Panc1 (cell line): ENCODE data around the gene DLGAP1. TPM values are rescaled to one million over a fixed set of nuclear protein-coding genes. Genes with fewer than 3 reads are reported as not detected.

Source experiments
- ATAC-seq: fragments of 200-7000 bp; cut with Tn5 transposase; 2 replicates; pipeline ENCODE4 v1.9.1; 2020; ENCODE audit warnings: mild to moderate bottlenecking, moderate library complexity
- BruUV-seq: library from RNA; stranded (reverse); fragments of 400-500 nt; replicated peaks from 2 replicates; lab custom pipeline; 2021; lab: Mats Ljungman, UMichigan
- CTCF ChIA-PET: fragments of 300-600 bp; sonication (Branson Sonifier 250); formaldehyde crosslinking; loops from one replicate; lab custom pipeline; 2022; ENCODE audit warnings: antibody characterized with exemption; lab: Charles Lee
- POLR2A ChIA-PET: fragments of 300-600 bp; sonication (Branson Sonifier 250); formaldehyde crosslinking; loops from one replicate; lab custom pipeline; 2022; ENCODE audit warnings: antibody characterized with exemption; lab: Charles Lee
- DNase-seq: peaks from one replicate; pipeline ENCODE4 v3.0.0-alpha.2; 2010; ENCODE audit warnings: low read depth, low spot score
- H3K27ac ChIP-seq: 2 replicates; pipeline ENCODE4 v1.5.1; 2011; ENCODE audit warnings: mild to moderate bottlenecking, low read length, inconsistent platforms
- H3K27me3 ChIP-seq: fragments of 200-500 bp; sonication (Bioruptor generic); 2 replicates; pipeline ENCODE4 v1.6.0; 2014; ENCODE audit warnings: low read length, inconsistent platforms; ENCODE audit not compliant: control insufficient read depth, insufficient read depth
- H3K36me3 ChIP-seq: fragments of 200-500 bp; sonication (Bioruptor generic); 2 replicates; pipeline ENCODE4 v1.5.1; 2014; ENCODE audit warnings: inconsistent platforms, mild to moderate bottlenecking, low read length, moderate library complexity; ENCODE audit not compliant: control insufficient read depth, insufficient read depth
- H3K4me1 ChIP-seq: 2 replicates; pipeline ENCODE4 v1.5.1; 2011; ENCODE audit warnings: inconsistent platforms, mild to moderate bottlenecking, low read length, moderate library complexity; ENCODE audit not compliant: control insufficient read depth, insufficient read depth
- H3K4me3 ChIP-seq, 2 experiments: 2 replicates each; pipeline ENCODE4 v1.5.1; 2011 to 2012; ENCODE audit warnings: low read depth in 2 of 2, low read length in 2 of 2, mild to moderate bottlenecking in 2 of 2, inconsistent platforms in 1 of 2, moderate library complexity in 1 of 2
- H3K9me3 ChIP-seq: fragments of 200-500 bp; sonication (Bioruptor generic); 2 replicates; pipeline ENCODE4 v1.5.1; 2014; ENCODE audit warnings: low read depth, mild to moderate bottlenecking, inconsistent platforms, low read length, moderate library complexity; ENCODE audit not compliant: control insufficient read depth, insufficient read depth
- POLR2AphosphoS5 ChIP-seq: IDR thresholded peaks from 2 replicates; pipeline ENCODE4 v1.6.1; 2012; ENCODE audit warnings: mild to moderate bottlenecking, low read depth, low read length, moderate library complexity
- SIN3A ChIP-seq: IDR thresholded peaks from 2 replicates; pipeline ENCODE4 v1.6.1; 2012; ENCODE audit warnings: low read depth, mild to moderate bottlenecking, low read length, moderate library complexity, borderline replicate concordance; ENCODE audit not compliant: insufficient read depth
- TCF7L2 ChIP-seq: IDR thresholded peaks from 2 replicates; pipeline ENCODE4 v1.6.1; 2011; ENCODE audit warnings: mild to moderate bottlenecking, low read depth, low read length, inconsistent platforms
- in situ Hi-C: cut with HindIII; loops from 2 replicates; pipeline ENCODE4 v1.10.0; 2016; ENCODE audit warnings: low sequenced_read_pairs, low pct_unique_long_range_greater_than_20kb
- intact Hi-C: fragments of 100-400 bp; cut with micrococcal nuclease; formaldehyde crosslinking; loops from one replicate; pipeline ENCODE4 v1.10.0; 2022; ENCODE audit not compliant: unreplicated experiment
- total RNA-seq: library from RNA; stranded (reverse); gene quantifications from one replicate; pipeline ENCODE4 v1.2.1, GENCODE V29; 2021; ENCODE audit not compliant: unreplicated experiment
- TF ChIP-seq, protein P1 (sequence below), 2 experiments: IDR thresholded peaks; 2 replicates each; pipeline ENCODE4 v1.6.1; 2011 to 2012; ENCODE audit warnings: low read depth in 2 of 2, control low read depth in 1 of 2, low read length in 1 of 2, mild to moderate bottlenecking in 1 of 2, moderate library complexity in 1 of 2; ENCODE audit not compliant: insufficient read depth in 1 of 2
- TF ChIP-seq, protein P2 (sequence below): fragments of 450-650 bp; IDR thresholded peaks from 2 replicates; pipeline ENCODE4 v1.5.1; 2017; ENCODE audit warnings: mild to moderate bottlenecking

Gene DLGAP1
- total RNA-seq, 1 experiment from 2014 or later, result 1.8 TPM

DNA sequence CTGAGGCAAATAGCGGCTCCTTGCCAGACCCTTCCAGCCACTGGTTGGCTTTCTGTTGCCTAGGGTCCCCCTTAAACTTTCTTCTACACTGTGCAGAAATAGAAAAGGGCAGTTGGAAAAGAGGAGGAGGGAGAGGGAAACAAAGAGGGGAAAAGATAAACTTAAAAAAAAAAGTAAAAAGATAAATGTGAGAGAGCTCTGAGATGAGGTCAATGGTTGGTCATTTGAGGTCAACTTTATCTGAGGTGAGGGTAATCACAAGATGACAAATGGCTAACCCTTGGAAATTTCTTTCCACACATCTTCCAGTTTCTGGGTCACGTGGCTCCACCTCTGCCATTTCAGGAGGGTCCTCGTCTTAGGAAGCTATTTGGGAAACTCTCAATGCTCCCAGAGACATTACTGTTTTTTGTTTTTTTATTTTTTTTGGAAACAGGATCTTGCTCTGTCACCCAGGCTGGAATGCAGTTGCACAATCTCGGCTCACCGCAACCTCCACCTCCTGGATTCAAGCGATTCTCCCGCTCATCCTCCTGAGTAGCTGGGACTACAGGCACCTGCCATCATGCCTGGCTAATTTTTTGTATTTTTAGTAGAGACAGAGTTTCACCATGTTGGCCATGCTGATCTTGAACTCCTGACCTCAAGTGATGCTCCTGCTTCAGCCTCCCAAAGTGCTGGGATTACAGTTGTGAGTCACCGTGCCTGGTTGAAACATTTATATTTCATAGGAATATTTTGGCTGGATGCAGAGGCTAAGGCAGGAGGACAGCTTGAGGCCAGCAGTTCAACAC, 805.3 kb downstream of the DLGAP1 start:
- Histone ChIP-seq H3K4me1 (peaks cover 60% of the 10 kb centered on the region), H3K4me3 (no peak overlapping the region), H3K27me3 (no peaks in the 10 kb centered on the region), H3K36me3 (no peaks in the 10 kb centered on the region), H3K9me3 (no peaks in the 10 kb centered on the region), H3K27ac (peak overlapping the region; percentile 100)
- DNase-seq (no peak), ATAC-seq (no peak; the same call in 1 of the 2 replicates)
- in situ Hi-C loops (no loop called here), intact Hi-C loops (no loop called here)
- BruUV-seq, result no TSS peak
- TF ChIP-seq, protein P1, sequence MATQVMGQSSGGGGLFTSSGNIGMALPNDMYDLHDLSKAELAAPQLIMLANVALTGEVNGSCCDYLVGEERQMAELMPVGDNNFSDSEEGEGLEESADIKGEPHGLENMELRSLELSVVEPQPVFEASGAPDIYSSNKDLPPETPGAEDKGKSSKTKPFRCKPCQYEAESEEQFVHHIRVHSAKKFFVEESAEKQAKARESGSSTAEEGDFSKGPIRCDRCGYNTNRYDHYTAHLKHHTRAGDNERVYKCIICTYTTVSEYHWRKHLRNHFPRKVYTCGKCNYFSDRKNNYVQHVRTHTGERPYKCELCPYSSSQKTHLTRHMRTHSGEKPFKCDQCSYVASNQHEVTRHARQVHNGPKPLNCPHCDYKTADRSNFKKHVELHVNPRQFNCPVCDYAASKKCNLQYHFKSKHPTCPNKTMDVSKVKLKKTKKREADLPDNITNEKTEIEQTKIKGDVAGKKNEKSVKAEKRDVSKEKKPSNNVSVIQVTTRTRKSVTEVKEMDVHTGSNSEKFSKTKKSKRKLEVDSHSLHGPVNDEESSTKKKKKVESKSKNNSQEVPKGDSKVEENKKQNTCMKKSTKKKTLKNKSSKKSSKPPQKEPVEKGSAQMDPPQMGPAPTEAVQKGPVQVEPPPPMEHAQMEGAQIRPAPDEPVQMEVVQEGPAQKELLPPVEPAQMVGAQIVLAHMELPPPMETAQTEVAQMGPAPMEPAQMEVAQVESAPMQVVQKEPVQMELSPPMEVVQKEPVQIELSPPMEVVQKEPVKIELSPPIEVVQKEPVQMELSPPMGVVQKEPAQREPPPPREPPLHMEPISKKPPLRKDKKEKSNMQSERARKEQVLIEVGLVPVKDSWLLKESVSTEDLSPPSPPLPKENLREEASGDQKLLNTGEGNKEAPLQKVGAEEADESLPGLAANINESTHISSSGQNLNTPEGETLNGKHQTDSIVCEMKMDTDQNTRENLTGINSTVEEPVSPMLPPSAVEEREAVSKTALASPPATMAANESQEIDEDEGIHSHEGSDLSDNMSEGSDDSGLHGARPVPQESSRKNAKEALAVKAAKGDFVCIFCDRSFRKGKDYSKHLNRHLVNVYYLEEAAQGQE (IDR thresholded peaks at IDR 0.05; ENCODE audit: insufficient read depth in 1 of 2, low read depth in 2 of 2, low read length in 1 of 2), result no peak
- TF ChIP-seq, protein P2, sequence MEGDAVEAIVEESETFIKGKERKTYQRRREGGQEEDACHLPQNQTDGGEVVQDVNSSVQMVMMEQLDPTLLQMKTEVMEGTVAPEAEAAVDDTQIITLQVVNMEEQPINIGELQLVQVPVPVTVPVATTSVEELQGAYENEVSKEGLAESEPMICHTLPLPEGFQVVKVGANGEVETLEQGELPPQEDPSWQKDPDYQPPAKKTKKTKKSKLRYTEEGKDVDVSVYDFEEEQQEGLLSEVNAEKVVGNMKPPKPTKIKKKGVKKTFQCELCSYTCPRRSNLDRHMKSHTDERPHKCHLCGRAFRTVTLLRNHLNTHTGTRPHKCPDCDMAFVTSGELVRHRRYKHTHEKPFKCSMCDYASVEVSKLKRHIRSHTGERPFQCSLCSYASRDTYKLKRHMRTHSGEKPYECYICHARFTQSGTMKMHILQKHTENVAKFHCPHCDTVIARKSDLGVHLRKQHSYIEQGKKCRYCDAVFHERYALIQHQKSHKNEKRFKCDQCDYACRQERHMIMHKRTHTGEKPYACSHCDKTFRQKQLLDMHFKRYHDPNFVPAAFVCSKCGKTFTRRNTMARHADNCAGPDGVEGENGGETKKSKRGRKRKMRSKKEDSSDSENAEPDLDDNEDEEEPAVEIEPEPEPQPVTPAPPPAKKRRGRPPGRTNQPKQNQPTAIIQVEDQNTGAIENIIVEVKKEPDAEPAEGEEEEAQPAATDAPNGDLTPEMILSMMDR, result no peak
- CTCF ChIA-PET, result interaction anchor here (0.6 kb wide), 1 partner anchor 345 kb away, joined by 4 read pairs; no protein-coding TSS in a partner anchor
- POLR2A ChIA-PET, result interaction anchor here (0.6 to 1.1 kb wide), 4 partner anchors 17 to 196 kb away, joined by 3 to 6 read pairs (median 4); no protein-coding TSS in a partner anchor

DNA sequence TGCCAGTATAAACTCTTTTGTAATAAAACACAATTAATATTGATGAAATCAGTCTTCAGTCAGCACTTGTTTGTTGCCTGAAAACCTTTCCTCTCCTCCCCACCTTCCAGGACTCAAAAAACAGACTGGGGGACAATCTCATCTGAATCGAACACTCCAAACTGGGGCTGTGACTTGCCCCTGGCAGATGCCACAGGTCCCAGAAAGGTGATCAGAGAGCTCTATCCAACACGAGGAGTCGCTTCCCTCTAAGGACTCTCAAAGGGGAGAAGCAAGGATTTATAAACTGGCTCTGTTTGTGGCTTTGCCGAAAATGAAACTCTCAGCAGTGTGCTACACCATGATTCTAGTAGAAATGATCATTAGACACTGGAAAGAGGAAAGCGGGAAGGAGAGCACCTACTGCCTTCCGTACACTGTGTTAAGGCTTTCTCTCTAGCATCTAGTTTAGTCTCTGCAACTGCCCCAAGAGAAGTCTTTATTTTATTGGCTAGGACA, 805.9 kb downstream of the DLGAP1 start:
- Histone ChIP-seq H3K27ac (peak overlapping the region; percentile 100), H3K4me1 (peaks cover 54% of the 10 kb centered on the region), H3K4me3 (no peak overlapping the region), H3K27me3 (no peaks in the 10 kb centered on the region), H3K36me3 (no peaks in the 10 kb centered on the region), H3K9me3 (no peaks in the 10 kb centered on the region)
- in situ Hi-C loops (no loop called here), intact Hi-C loops (no loop called here)
- ATAC-seq, result peak; percentile 35
- TF ChIP-seq SIN3A (no peak), POLR2AphosphoS5 (no peak; the same call in 1 of the 2 replicates), TCF7L2 (no peak)
- TF ChIP-seq, protein P2, result no peak
- TF ChIP-seq, protein P1 (IDR thresholded peaks at IDR 0.05; ENCODE audit: insufficient read depth in 1 of 2, low read depth in 2 of 2, low read length in 1 of 2), result no peak
- CTCF ChIA-PET, result no interaction called here
- BruUV-seq, result no TSS peak
- DNase-seq, result no peak
- POLR2A ChIA-PET, result interaction anchor here (0.7 kb wide), 1 partner anchor 24 kb away, joined by 4 read pairs; no protein-coding TSS in a partner anchor
